CD4-positive, CD25-positive, alpha-beta regulatory T cell (primary cell): ENCODE measurements around the gene DECR2. TPM values are rescaled to one million over a fixed set of nuclear protein-coding genes. Genes with fewer than 3 reads are reported as not detected.
A peak's percentile ranks its signal among the peaks of the same experiment; 100 is the strongest.

ENCODE experiments used
- ATAC-seq, 2 donors: fragments of 150-1000 bp; cut with Tn5 transposase; one replicate each; pipeline ENCODE4 v1.10.0; 2021; ENCODE audit warnings: low read depth in 2 of 2, moderate number of reproducible peaks in 2 of 2, moderate library complexity in 1 of 2
- DNase-seq, 3 donors: peaks; one replicate each; pipeline versions ENCODE4 v3.0.0 to v3.0.0-alpha.2; 2012 to 2022; ENCODE audit warnings: mixed read lengths in 1 of 3
- H3K27ac ChIP-seq: one replicate; pipeline ENCODE4 v1.7.0; 2013; ENCODE audit warnings: mild to moderate bottlenecking, low read length; ENCODE audit not compliant: insufficient read depth, poor library complexity, severe bottlenecking
- H3K27me3 ChIP-seq: one replicate; pipeline ENCODE4 v1.7.0; 2013; ENCODE audit warnings: low read length; ENCODE audit not compliant: control insufficient read depth, insufficient read depth
- H3K36me3 ChIP-seq: one replicate; pipeline ENCODE4 v1.7.0; 2013; ENCODE audit warnings: mild to moderate bottlenecking, low read length, moderate library complexity; ENCODE audit not compliant: control insufficient read depth, insufficient read depth
- H3K4me1 ChIP-seq: 2 replicates; pipeline ENCODE4 v1.7.0; 2013; ENCODE audit warnings: mild to moderate bottlenecking, low read length; ENCODE audit not compliant: insufficient read depth, control insufficient read depth, poor library complexity, severe bottlenecking
- H3K4me3 ChIP-seq: one replicate; pipeline ENCODE4 v1.7.0; 2013; ENCODE audit warnings: low read depth, mild to moderate bottlenecking, low read length, moderate library complexity
- H3K9me3 ChIP-seq, 2 experiments: 1 replicate in 1 of 2; 2 replicates in 1 of 2; pipeline ENCODE4 v1.7.0; 2013; ENCODE audit warnings: low read length in 2 of 2, mild to moderate bottlenecking in 1 of 2, moderate library complexity in 1 of 2; ENCODE audit not compliant: control insufficient read depth in 2 of 2
- H3K27ac Mint-ChIP-seq, 3 donors: one replicate each; pipeline ENCODE4 v1.8.0; 2020 to 2022; ENCODE audit warnings: mild to moderate bottlenecking in 3 of 3, mixed read lengths in 3 of 3, moderate library complexity in 2 of 3
- H3K27me3 Mint-ChIP-seq: one replicate; pipeline ENCODE4 v1.8.0; 2022; ENCODE audit warnings: mild to moderate bottlenecking, mixed read lengths
- H3K36me3 Mint-ChIP-seq: one replicate; pipeline ENCODE4 v1.8.0; 2020; ENCODE audit warnings: mixed read lengths
- H3K4me1 Mint-ChIP-seq, 4 donors: one replicate each; pipeline ENCODE4 v1.8.0; 2020 to 2022; ENCODE audit warnings: mixed read lengths in 4 of 4, mild to moderate bottlenecking in 1 of 4
- H3K4me3 Mint-ChIP-seq, 4 donors: one replicate each; pipeline ENCODE4 v1.8.0; 2020 to 2022; ENCODE audit warnings: mild to moderate bottlenecking in 4 of 4, mixed read lengths in 4 of 4, moderate library complexity in 3 of 4
- H3K9me3 Mint-ChIP-seq, 7 donors: one replicate each; pipeline ENCODE4 v1.8.0; 2020 to 2022; ENCODE audit warnings: mixed read lengths in 7 of 7, mild to moderate bottlenecking in 3 of 7, moderate library complexity in 2 of 7
- polyA plus RNA-seq, 4 donors: library from polyadenylated mRNA; unstranded; fragments of 300-500 nt; fragmentation: Illumina TruSeq; gene quantifications; one replicate each; pipeline ENCODE4 v1.2.3, GENCODE V29; 2021
- total RNA-seq: library from RNA; stranded (reverse); gene quantifications from one replicate; pipeline ENCODE4 v1.2.3, GENCODE V29; 2022

DECR2 gene
- total and polyA plus RNA-seq, 5 donors from 2014 or later, result 2.2 to 4.8 (median 2.8) TPM

- DNase-seq, result no peak
Measured at GRCh38 chr16:396605-397004, 5.1 kb upstream of the DECR2 start.

DNA sequence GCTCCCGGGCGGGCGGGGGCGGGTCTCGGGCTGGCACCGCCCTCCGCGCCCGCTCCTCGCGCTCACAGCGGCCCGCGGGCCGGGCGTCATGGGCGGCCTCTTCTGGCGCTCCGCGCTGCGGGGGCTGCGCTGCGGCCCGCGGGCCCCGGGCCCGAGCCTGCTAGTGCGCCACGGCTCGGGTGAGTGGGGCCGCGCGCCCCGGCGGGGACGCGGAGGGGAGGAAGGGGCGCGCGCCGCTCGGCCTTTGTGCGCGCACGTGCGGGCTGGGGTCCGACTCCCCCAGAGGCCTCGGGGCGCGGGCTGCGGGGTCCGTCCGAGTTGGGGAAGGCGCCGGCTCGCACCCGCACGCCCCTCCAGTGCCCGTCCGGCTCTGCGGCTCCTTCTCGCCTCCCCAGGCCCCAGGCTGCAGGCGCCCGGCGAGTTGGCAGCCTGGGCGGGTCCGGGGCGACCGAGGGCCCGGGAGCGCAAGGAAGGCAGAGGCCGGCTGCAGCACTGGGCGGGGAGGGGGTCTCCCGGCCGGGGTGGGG is 4.5 kb upstream of the DECR2 start, which contains the start of gene NME4:
Gene NME4, plus strand, starts transcription at position 65 of the 527 bp plus-strand sequence. Its CDS starts 24 bp downstream, at position 89.
- peaks cover 4 to 32% (median 13%) of the 10 kb centered on the region in 4 donors for H3K4me1 Mint-ChIP-seq
- H3K27ac Mint-ChIP-seq, result peak within 1 kb of the TSS; percentile 85 to 97 (median 85)
- Histone ChIP-seq H3K4me1 (peaks cover 16% of the 10 kb centered on the region), H3K9me3 (no peaks in the 10 kb centered on the region), H3K27me3 (no peaks in the 10 kb centered on the region), H3K27ac (peak within 1 kb of the TSS; percentile 33), H3K36me3 (no peaks in the 10 kb centered on the region), H3K4me3 (peak within 1 kb of the TSS; percentile 57)
- H3K9me3 Mint-ChIP-seq, result peaks cover 0 to 6% (median 0%) of the 10 kb centered on the region in 7 donors
- DNase-seq, result peak in 1 of 3 donors; percentile 17
- H3K27me3 Mint-ChIP-seq, result peaks cover 14% of the 10 kb centered on the region
- H3K36me3 Mint-ChIP-seq, result no peaks in the 10 kb centered on the region
- ATAC-seq, result no peak
- peak within 1 kb of the TSS; percentile 79 to 91 (median 88) for H3K4me3 Mint-ChIP-seq

More at GRCh38 chr16:396605-397004, 5.1 kb upstream of the DECR2 start:
- ATAC-seq, result no peak
- H3K27ac Mint-ChIP-seq, result peak overlapping the region; percentile 85 to 97 (median 85)
- H3K4me3 ChIP-seq, result peak overlapping the region; percentile 57
- H3K36me3 ChIP-seq, result no peaks in the 10 kb centered on the region
- H3K9me3 Mint-ChIP-seq, result peaks cover 0 to 6% (median 0%) of the 10 kb centered on the region in 7 donors
- H3K4me1 Mint-ChIP-seq, result peaks cover 4 to 33% (median 15%) of the 10 kb centered on the region in 4 donors
- H3K27me3 ChIP-seq, result no peaks in the 10 kb centered on the region
- no peaks in the 10 kb centered on the region for H3K9me3 ChIP-seq
- peaks cover 16% of the 10 kb centered on the region for H3K4me1 ChIP-seq
- H3K27me3 Mint-ChIP-seq, result peaks cover 14% of the 10 kb centered on the region
- H3K4me3 Mint-ChIP-seq, result peak overlapping the region; percentile 79 to 91 (median 88)
- no peaks in the 10 kb centered on the region for H3K36me3 Mint-ChIP-seq
- no peak overlapping the region for H3K27ac ChIP-seq

GRCh38 chr16:397736-398332 is 3.9 kb upstream of the DECR2 start:
- Histone ChIP-seq H3K4me3 (no peak overlapping the region), H3K36me3 (no peaks in the 10 kb centered on the region), H3K27ac (peak overlapping the region; percentile 33), H3K27me3 (no peaks in the 10 kb centered on the region), H3K4me1 (peaks cover 16% of the 10 kb centered on the region), H3K9me3 (no peaks in the 10 kb centered on the region)
- Mint-ChIP-seq H3K36me3 (no peaks in the 10 kb centered on the region), H3K4me1 (peaks cover 4 to 32% (median 13%) of the 10 kb centered on the region in 4 donors), H3K4me3 (peak overlapping the region; percentile 61 to 82 (median 72)), H3K27ac (peak overlapping the region; percentile 32 to 79 (median 55)), H3K9me3 (peaks cover 0 to 6% (median 0%) of the 10 kb centered on the region in 7 donors), H3K27me3 (peaks cover 14% of the 10 kb centered on the region)
- peak in 1 of 3 donors; percentile 31 for DNase-seq
- no peak for ATAC-seq

- peak overlapping the region; percentile 61 to 90 (median 78) for H3K4me3 Mint-ChIP-seq
Measured at GRCh38 chr16:398561-399339, 2.9 kb upstream of the DECR2 start.

GRCh38 chr16:399340-400019 is 2.2 kb upstream of the DECR2 start:
- H3K4me3 ChIP-seq, result no peak overlapping the region
- peaks cover 14% of the 10 kb centered on the region for H3K27me3 Mint-ChIP-seq
- H3K36me3 Mint-ChIP-seq, result no peaks in the 10 kb centered on the region
- H3K4me1 ChIP-seq, result peaks cover 16% of the 10 kb centered on the region
- H3K36me3 ChIP-seq, result no peaks in the 10 kb centered on the region
- ATAC-seq (no peak), DNase-seq (no peak)
- no peaks in the 10 kb centered on the region for H3K27me3 ChIP-seq
- H3K9me3 Mint-ChIP-seq, result peaks cover 0 to 6% (median 0%) of the 10 kb centered on the region in 7 donors
- peak overlapping the region in 1 of 3 donors; percentile 73 for H3K27ac Mint-ChIP-seq
- no peak overlapping the region for H3K27ac ChIP-seq
- H3K4me3 Mint-ChIP-seq, result peak overlapping the region; percentile 61 to 95 (median 86)
- H3K9me3 ChIP-seq, result no peaks in the 10 kb centered on the region
- peaks cover 4 to 32% (median 13%) of the 10 kb centered on the region in 4 donors for H3K4me1 Mint-ChIP-seq

More at GRCh38 chr16:398561-399339, 2.9 kb upstream of the DECR2 start:
- Histone ChIP-seq H3K4me1 (peaks cover 16% of the 10 kb centered on the region), H3K9me3 (no peaks in the 10 kb centered on the region), H3K27ac (no peak overlapping the region), H3K27me3 (no peaks in the 10 kb centered on the region), H3K4me3 (no peak overlapping the region), H3K36me3 (no peaks in the 10 kb centered on the region)
- Mint-ChIP-seq H3K9me3 (peaks cover 0 to 6% (median 0%) of the 10 kb centered on the region in 7 donors), H3K27ac (peak overlapping the region in 2 of 3 donors; percentile 32 to 73), H3K27me3 (peaks cover 14% of the 10 kb centered on the region), H3K4me1 (peaks cover 4 to 32% (median 13%) of the 10 kb centered on the region in 4 donors), H3K36me3 (no peaks in the 10 kb centered on the region)
- no peak for ATAC-seq
- no peak for DNase-seq

DNA sequence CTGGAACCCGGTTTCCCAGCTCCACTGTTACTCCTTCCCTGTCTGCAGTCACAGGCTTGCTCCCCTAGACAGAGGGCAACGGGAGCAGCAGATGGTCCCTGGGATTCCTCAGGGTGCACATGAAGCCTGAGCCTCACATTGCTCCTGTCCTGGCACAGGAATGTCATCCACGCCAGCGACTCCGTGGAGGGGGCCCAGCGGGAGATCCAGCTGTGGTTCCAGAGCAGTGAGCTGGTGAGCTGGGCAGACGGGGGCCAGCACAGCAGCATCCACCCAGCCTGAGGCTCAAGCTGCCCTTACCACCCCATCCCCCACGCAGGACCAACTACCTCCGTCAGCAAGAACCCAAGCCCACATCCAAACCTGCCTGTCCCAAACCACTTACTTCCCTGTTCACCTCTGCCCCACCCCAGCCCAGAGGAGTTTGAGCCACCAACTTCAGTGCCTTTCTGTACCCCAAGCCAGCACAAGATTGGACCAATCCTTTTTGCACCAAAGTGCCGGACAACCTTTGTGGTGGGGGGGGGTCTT is 1.6 kb upstream of the DECR2 start:
- Mint-ChIP-seq H3K27ac (peak overlapping the region in 2 of 3 donors; percentile 82 to 90), H3K4me1 (peaks cover 4 to 32% (median 13%) of the 10 kb centered on the region in 4 donors), H3K9me3 (peaks cover 0 to 6% (median 0%) of the 10 kb centered on the region in 7 donors), H3K4me3 (peak overlapping the region; percentile 90 to 95 (median 92)), H3K36me3 (no peaks in the 10 kb centered on the region), H3K27me3 (peaks cover 12% of the 10 kb centered on the region)
- H3K4me1 ChIP-seq, result peaks cover 16% of the 10 kb centered on the region
- H3K36me3 ChIP-seq, result no peaks in the 10 kb centered on the region
- H3K27ac ChIP-seq, result no peak overlapping the region
- DNase-seq (no peak), ATAC-seq (no peak)
- H3K4me3 ChIP-seq, result peak overlapping the region; percentile 10
- no peaks in the 10 kb centered on the region for H3K27me3 ChIP-seq
- H3K9me3 ChIP-seq, result no peaks in the 10 kb centered on the region

DNA sequence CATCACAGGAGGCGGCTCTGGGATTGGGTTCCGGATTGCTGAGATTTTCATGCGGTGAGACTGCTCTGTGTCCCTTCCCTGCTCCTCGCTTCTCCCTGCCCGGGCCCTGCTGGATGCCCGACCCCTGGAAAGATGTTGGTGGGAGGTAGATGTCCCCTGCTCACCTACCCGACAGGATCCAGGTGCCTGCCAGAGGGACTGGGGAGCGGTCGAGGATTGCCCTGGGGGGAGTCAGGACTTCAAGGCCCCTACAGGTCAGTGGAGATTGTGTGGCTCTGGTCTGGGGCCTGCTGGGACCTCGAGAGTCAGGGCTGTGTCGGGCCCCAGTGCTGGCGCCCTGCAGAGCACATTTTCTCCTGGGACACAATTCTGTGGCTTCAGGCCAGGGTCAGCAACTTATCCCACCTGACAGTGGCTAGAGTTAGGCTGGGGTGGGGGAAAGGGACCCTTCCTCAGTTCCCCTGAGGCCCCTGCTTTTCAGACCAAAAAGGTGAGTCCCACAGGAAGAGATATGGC is 3.3 kb downstream of the DECR2 start:
- no peaks in the 10 kb centered on the region for H3K9me3 ChIP-seq
- no peak for DNase-seq
- peaks cover 0 to 10% (median 4%) of the 10 kb centered on the region in 4 donors for H3K4me1 Mint-ChIP-seq
- H3K27me3 ChIP-seq, result no peaks in the 10 kb centered on the region
- H3K36me3 ChIP-seq, result no peaks in the 10 kb centered on the region
- H3K4me3 ChIP-seq, result no peak overlapping the region
- H3K27ac Mint-ChIP-seq, result no peak overlapping the region
- ATAC-seq, result no peak
- H3K4me1 ChIP-seq, result peaks cover 11% of the 10 kb centered on the region
- H3K9me3 Mint-ChIP-seq, result no peaks in the 10 kb centered on the region
- H3K27me3 Mint-ChIP-seq, result no peaks in the 10 kb centered on the region
- H3K36me3 Mint-ChIP-seq, result no peaks in the 10 kb centered on the region
- H3K27ac ChIP-seq, result no peak overlapping the region
- peak overlapping the region in 1 of 4 donors; percentile 54 for H3K4me3 Mint-ChIP-seq
